ENCODE measurements around the gene MTCL3.

MTCL3 gene

GRCh38 chr6:127471379-127472255 lies 47.5 kb downstream of the MTCL3 start:
- no peak for DNase-seq (ENCODE audit: extremely low read depth in 1 of 2, low read depth in 1 of 2)

GRCh38 chr6:127468936-127469335 lies 50.2 kb downstream of the MTCL3 start:
- DNase-seq (ENCODE audit: extremely low read depth in 1 of 2, low read depth in 1 of 2), result no peak

GRCh38 chr6:127466416-127466815 lies 52.7 kb downstream of the MTCL3 start:
- DNase-seq (ENCODE audit: extremely low read depth in 1 of 2, low read depth in 1 of 2), result no peak

DNA sequence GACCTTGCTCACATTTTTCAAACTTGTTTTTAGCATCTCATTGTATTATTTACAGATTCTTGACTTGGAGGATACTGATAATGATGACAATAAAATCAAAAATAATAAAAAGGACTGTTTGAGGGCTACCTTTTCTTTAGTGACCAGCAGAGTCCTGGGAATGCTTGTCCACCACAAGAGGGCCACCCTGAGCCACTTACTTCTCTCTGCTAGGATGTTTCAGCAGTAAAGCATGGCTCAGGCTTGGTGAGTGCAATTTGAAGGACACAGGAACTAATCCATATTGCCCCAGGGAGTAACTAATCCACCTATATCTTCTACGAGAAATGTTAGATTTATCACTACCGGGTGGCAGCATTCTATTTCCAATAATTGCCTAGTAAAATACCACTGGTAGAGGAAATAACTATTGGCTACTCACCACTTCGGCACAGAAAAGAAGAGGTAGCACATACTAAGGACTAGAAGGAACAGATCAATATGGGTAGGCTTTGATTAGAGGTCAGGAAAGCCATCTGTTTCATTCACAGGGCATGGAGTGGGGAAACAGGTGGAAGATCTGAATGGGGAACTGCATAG lies 54.2 kb downstream of the MTCL3 start:
- peak; percentile 18 to 38 for DNase-seq (ENCODE audit: extremely low read depth in 1 of 2, low read depth in 1 of 2)

DNA sequence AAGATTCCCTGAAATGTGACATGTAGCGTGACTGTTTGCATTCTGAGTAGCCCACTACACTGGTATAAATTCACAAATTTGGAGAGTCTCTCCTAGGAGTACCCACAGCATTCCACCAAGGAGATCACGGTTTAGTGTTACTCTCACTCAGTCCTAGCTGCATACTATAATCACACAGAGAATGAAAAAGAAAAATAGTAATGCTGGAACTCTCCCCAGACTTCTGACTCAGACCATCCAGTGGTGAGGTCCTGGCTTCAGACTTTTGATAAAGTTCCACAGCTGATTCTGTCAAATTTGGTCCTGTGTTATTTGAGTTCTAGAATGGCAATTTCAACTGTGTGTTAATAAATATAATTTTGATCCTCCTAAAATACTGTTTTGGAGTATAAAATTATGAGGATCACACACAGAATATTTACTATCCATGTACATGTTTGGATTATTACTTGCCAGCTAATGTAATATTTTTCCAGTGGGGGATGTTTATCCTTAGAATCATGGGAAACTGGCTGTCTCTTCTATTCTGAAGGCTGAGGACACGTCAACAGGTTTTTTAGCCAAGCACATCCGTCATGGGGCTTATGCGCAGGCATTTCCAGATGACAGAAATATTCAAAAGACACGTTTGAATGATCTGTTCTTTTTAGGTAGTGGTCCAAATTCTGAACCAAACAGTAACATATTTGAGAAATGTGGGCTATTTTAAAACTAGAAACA lies 54.8 kb downstream of the MTCL3 start:
- DNase-seq (ENCODE audit: extremely low read depth in 1 of 2, low read depth in 1 of 2), result no peak

DNA sequence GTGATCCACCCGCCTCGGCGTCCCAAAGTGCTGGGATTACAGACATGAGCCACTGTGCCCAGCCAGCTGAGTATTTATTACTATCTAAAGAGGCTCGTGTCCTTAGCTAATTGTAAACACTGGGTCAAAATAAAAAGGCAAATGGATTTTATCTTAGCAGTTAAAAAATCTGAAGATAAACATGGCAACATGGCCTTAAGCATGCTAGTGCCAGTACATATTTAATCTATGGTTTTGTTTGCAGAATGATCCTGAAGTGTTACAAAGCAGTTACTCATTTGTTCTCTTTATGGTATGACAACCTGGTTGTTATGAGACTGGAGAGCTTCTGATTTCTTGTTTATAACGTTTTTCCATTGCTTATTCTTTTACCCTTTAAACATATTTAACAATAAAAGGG lies 56.1 kb downstream of the MTCL3 start:
- DNase-seq (ENCODE audit: extremely low read depth in 1 of 2, low read depth in 1 of 2), result no peak

DNA sequence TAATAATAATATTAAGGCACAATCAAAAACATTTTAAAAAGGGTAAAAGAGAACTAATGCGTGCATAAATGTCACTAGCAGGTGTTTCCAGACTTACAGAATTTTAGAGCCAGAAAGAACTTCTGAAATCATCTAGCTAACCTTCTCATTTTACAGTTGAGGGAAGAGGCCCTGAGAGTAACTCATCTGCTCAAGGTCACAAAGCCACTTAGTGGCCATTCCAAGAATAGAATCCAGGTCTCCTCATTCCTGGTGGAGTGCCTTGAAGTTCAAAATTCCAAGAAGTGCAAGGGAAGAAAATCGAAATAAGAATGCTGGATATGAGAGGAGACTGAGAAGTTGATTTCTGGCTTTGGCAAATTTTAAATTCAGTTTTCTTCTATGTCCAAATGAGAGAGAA lies 56.8 kb downstream of the MTCL3 start:
- no peak for DNase-seq (ENCODE audit: extremely low read depth in 1 of 2, low read depth in 1 of 2)

DNA sequence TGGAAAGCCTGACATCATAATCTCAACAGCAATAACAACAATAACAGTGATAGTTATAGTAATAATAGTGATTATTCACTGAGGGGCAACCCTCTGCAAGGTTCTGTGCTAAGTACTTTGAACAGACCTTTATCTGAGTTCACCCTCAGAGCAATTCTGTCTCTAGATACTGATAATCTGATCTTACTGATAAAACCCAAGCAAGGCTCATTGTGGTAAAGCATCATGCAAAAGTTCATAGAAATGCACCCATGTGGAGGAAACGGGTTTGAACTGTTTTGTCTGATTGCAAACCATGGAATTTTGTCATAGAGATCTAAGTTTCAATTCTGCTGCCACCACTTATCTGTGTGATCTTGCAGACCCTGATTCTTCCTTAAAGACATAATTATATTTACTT lies 58.7 kb downstream of the MTCL3 start:
- no peak for DNase-seq (ENCODE audit: extremely low read depth in 1 of 2, low read depth in 1 of 2)

DNA sequence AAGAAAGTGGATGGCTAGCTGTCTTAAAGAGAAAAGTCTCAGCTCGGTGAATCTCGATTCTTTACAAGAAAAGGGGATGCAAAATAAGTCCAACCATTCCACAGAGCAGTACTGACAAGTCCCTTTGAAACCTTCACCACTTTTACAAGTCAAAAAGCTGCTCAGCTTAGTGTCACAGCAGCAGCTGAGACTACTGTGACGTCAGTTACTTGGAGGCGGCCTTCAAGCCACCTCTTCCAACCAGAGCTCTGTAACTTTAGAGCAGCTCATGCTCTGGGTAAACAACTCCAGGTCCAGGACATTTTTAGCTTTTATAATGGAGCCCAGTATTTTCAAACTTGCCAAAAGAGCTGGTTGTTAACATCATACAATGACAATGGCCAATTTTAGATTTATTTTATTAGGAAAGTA lies 59.9 kb downstream of the MTCL3 start, which contains the start of gene KIAA0408:
KIAA0408 (minus strand) TSS at position 159 of the 411 bp plus-strand sequence. CDS start 5,408 bp downstream, outside the sequence.
- no peak for DNase-seq (ENCODE audit: extremely low read depth in 1 of 2, low read depth in 1 of 2)

- no peak for DNase-seq (ENCODE audit: extremely low read depth in 1 of 2, low read depth in 1 of 2)
These were observed 60.3 kb downstream of the MTCL3 start for GRCh38 chr6:127458817-127459216.

- no peak for DNase-seq (ENCODE audit: extremely low read depth in 1 of 2, low read depth in 1 of 2)
These were observed 60.9 kb downstream of the MTCL3 start for GRCh38 chr6:127458222-127458621.

GRCh38 chr6:127457456-127458064 lies 61.6 kb downstream of the MTCL3 start:
- DNase-seq (ENCODE audit: extremely low read depth in 1 of 2, low read depth in 1 of 2), result no peak

- no peak for DNase-seq (ENCODE audit: extremely low read depth in 1 of 2, low read depth in 1 of 2)
These were observed 62.7 kb downstream of the MTCL3 start for GRCh38 chr6:127456465-127456864.

DNA sequence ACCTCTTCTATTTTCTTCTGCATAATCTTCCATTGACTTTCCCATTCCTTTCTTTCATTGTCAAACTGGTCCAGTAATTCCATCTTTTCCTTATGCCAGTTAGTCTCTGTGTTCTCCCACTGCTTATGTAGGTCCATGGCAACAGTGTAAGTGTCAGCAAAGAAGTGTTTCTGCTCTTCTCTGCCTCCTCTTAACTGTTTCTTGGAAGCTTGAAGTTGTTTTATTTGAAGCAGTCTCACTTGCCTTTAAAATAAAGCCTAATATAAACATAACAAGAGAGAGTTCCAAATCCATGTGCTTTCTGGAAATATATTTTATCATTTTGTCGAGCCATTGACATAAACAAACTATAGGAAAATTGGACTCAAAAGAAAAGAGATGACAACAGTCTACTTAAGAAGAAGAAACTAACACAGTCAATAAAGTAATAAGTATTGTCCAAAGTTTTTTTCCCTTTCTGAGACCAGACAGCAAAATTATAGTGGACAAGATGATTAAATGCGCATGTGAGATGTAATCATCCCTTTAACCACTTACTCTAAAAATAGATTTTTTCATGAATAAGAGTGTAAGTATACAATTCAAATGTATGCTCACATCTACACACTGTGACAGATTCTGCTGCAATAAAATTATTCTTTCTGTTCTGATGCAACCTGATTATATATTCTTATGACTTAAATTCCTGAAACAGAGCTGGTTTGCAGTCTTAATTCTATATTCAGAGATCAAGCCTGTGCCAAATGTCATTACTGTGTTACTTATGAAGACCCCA lies 65.1 kb downstream of the MTCL3 start:
- no peak for DNase-seq (ENCODE audit: extremely low read depth in 1 of 2, low read depth in 1 of 2)

DNA sequence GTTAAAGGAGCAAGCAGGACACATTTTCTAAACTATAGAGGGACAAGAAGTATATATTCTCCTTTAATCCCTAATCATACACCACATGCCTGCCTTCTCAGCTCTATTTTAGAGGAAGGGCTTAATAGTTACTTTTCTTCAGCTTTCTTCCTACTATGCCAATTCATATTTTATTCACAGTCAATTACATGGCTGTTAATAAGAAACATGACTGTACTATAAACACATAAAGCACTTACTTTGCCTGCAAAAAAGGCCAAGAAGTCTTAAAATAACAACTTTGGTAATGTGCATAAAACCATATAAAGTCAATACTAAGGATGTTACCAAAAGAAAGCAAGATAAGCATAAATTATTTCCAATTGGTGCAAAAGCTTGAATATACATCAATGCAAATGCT lies 66.3 kb downstream of the MTCL3 start:
- DNase-seq (ENCODE audit: extremely low read depth in 1 of 2, low read depth in 1 of 2), result no peak

GRCh38 chr6:127451388-127451787 lies 67.7 kb downstream of the MTCL3 start:
- DNase-seq (ENCODE audit: extremely low read depth in 1 of 2, low read depth in 1 of 2), result no peak

- no peak for DNase-seq (ENCODE audit: extremely low read depth in 1 of 2, low read depth in 1 of 2)
These were observed 71.4 kb downstream of the MTCL3 start for GRCh38 chr6:127447780-127448179.

- DNase-seq (ENCODE audit: extremely low read depth in 1 of 2, low read depth in 1 of 2), result no peak
These were observed 72.8 kb downstream of the MTCL3 start for GRCh38 chr6:127446356-127446755.

DNA sequence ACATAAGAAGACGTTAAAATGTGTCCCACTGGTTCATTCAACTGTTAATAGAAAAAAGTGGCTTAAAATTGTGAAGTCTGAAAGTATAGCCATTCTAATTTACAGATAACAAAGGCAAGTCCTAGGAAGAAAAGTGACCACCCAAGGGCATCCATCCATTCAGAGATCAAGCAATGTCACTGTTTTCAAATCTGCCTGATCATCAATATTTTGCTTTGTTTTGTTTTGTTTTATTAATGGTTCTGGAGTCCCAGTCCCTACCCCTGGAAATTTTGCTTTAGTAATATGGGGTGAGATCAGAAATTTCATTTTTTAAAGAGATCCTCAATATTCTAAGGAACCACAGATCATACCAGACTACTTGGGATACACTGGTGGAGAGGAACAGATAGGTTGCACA lies 77.3 kb downstream of the MTCL3 start:
- DNase-seq (ENCODE audit: extremely low read depth in 1 of 2, low read depth in 1 of 2), result no peak

GRCh38 chr6:127439718-127440117 lies 79.4 kb downstream of the MTCL3 start:
- DNase-seq (ENCODE audit: extremely low read depth in 1 of 2, low read depth in 1 of 2), result no peak

All from stimulated activated CD8-positive, alpha-beta memory T cell treated with anti-CD3 and anti-CD28 coated beads, Interleukin-7, amount 100 ng/mL, for 48 hours (primary cell).